Mucosa of descending colon (tissue), 3 donors: ENCODE results near the gene PIEZO2. TPM values are rescaled to one million over a fixed set of nuclear protein-coding genes. Genes with fewer than 3 reads are reported as not detected.

Source experiments
- ATAC-seq: fragments of 200-7000 bp; cut with Tn5 transposase; one replicate; pipeline ENCODE4 v1.9.1; 2020; ENCODE audit warnings: mild to moderate bottlenecking, moderate library complexity
- DNase-seq, 3 donors: peaks; one replicate each; pipeline ENCODE4 v3.0.0-alpha.2; 2020
- H3K36me3 ChIP-seq: fragments of 200-600 bp; one replicate; pipeline ENCODE4 v1.8.0; 2021; ENCODE audit warnings: low read depth, mild to moderate bottlenecking
- H3K4me1 ChIP-seq: fragments of 200-600 bp; one replicate; pipeline ENCODE4 v1.8.0; 2021; ENCODE audit warnings: low read depth, mild to moderate bottlenecking
- H3K4me3 ChIP-seq: fragments of 200-600 bp; one replicate; pipeline ENCODE4 v1.8.0; 2021; ENCODE audit warnings: mild to moderate bottlenecking
- H3K9me3 ChIP-seq: fragments of 200-600 bp; one replicate; pipeline ENCODE4 v1.8.0; 2021; ENCODE audit warnings: mild to moderate bottlenecking
- intact Hi-C, 2 donors: fragments of 100-400 bp; cut with DNase I in 1 of 2; cut with micrococcal nuclease in 1 of 2; formaldehyde crosslinking; loops; one replicate each; pipeline versions ENCODE4 v1.11.0 to v1.11.1; 2022; cut with DNase I, micrococcal nuclease
- total RNA-seq, 3 donors: library from RNA; stranded (reverse); fragmentation: NEBNext Ultra II Directional in 2 of 3; extraction: Animal tissue kit (Norgen Biotek cat#: 25700) in 2 of 3; gene quantifications; one replicate each; pipeline versions ENCODE4 v1.2.1 to v1.2.4, GENCODE V29; 2021 to 2023
- TF ChIP-seq, protein P1 (sequence below): fragments of 200-600 bp; IDR thresholded peaks from one replicate; pipeline ENCODE4 v1.8.0; 2022; ENCODE audit warnings: antibody characterized with exemption, mild to moderate bottlenecking
- donor health status: DM: no; HTN: no; CAD: no; lungs with moderate emphysema.
- donor health status: DM: no; HTN: no; CAD: no.
- donor health status: DM: no; HTN: yes; CAD: no.

Gene PIEZO2
- total RNA-seq, 3 donors from 2014 or later: 1.0 to 18.9 (median 1.4) TPM

GRCh38 chr18:10745219-10745618, 404.1 kb downstream of the PIEZO2 start:
- Histone ChIP-seq H3K9me3 (no peaks in the 10 kb centered on the region), H3K36me3 (no peaks in the 10 kb centered on the region), H3K4me3 (no peak overlapping the region), H3K4me1 (no peaks in the 10 kb centered on the region)
- no peak for ATAC-seq
- intact Hi-C loops: no loop called here
- TF ChIP-seq, protein P1, sequence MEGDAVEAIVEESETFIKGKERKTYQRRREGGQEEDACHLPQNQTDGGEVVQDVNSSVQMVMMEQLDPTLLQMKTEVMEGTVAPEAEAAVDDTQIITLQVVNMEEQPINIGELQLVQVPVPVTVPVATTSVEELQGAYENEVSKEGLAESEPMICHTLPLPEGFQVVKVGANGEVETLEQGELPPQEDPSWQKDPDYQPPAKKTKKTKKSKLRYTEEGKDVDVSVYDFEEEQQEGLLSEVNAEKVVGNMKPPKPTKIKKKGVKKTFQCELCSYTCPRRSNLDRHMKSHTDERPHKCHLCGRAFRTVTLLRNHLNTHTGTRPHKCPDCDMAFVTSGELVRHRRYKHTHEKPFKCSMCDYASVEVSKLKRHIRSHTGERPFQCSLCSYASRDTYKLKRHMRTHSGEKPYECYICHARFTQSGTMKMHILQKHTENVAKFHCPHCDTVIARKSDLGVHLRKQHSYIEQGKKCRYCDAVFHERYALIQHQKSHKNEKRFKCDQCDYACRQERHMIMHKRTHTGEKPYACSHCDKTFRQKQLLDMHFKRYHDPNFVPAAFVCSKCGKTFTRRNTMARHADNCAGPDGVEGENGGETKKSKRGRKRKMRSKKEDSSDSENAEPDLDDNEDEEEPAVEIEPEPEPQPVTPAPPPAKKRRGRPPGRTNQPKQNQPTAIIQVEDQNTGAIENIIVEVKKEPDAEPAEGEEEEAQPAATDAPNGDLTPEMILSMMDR: no peak
- DNase-seq: no peak

DNA sequence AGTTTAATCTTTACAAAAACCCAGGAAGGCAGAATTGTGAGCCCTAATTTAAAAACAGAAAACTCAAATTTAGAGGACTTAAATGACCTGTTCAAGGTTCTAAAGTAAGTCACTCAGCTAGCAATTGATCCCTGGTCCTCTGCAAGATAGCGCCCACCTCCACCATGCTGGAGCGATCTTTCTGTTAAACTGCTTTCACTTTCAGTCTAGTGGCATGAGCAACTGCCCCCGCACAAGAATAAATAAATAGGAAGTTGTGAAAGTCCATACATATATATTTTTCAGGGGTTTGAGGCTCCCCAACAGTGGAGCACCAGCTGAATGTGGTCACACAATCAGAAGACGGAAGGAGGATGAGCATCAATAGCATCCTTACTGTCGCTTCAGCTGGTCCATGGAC, 405.6 kb downstream of the PIEZO2 start:
- H3K9me3 ChIP-seq: no peaks in the 10 kb centered on the region
- DNase-seq (no peak), ATAC-seq (no peak)
- intact Hi-C loops: no loop called here
- no peaks in the 10 kb centered on the region for H3K4me1 ChIP-seq
- H3K36me3 ChIP-seq: no peaks in the 10 kb centered on the region
- no peak overlapping the region for H3K4me3 ChIP-seq
- TF ChIP-seq, protein P1: no peak

GRCh38 chr18:10739152-10739551, 410.2 kb downstream of the PIEZO2 start:
- DNase-seq (no peak), ATAC-seq (no peak)
- Histone ChIP-seq H3K4me1 (no peaks in the 10 kb centered on the region), H3K36me3 (no peaks in the 10 kb centered on the region), H3K4me3 (no peak overlapping the region), H3K9me3 (no peaks in the 10 kb centered on the region)
- intact Hi-C loops: no loop called here
- TF ChIP-seq, protein P1: no peak

GRCh38 chr18:10736984-10737383, 412.4 kb downstream of the PIEZO2 start:
- no peaks in the 10 kb centered on the region for H3K36me3 ChIP-seq
- H3K4me1 ChIP-seq: no peaks in the 10 kb centered on the region
- TF ChIP-seq, protein P1: no peak
- no peak overlapping the region for H3K4me3 ChIP-seq
- DNase-seq (no peak), ATAC-seq (no peak)
- intact Hi-C loops: no loop called here
- H3K9me3 ChIP-seq: no peaks in the 10 kb centered on the region

DNA sequence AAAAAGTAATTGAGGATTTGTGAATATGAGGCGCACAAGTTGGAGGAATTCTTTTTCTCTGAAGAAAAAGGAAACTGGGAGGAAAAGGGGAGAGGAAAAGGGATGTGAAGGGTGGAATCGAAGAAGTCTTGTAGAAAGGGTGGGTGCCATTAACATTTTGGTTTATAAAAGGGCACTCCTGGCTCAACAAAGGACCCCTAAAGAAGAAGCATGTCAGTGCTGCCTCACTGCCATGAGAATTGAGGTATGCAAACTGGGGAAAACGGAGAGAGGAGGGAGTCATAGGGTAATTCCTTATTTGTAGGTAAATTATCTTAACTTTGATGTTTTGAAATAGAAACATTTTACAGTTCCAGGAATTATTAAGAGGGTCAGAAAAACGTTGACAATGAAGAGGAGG, 416.4 kb downstream of the PIEZO2 start:
- Histone ChIP-seq H3K36me3 (no peaks in the 10 kb centered on the region), H3K4me1 (no peaks in the 10 kb centered on the region), H3K4me3 (no peak overlapping the region), H3K9me3 (no peaks in the 10 kb centered on the region)
- no peak for DNase-seq
- intact Hi-C loops: no loop called here
- no peak for ATAC-seq
- TF ChIP-seq, protein P1: no peak

GRCh38 chr18:10727477-10727876, 421.9 kb downstream of the PIEZO2 start:
- DNase-seq: no peak
- H3K4me3 ChIP-seq: no peak overlapping the region
- H3K4me1 ChIP-seq: no peaks in the 10 kb centered on the region
- ATAC-seq: no peak
- no peaks in the 10 kb centered on the region for H3K36me3 ChIP-seq
- H3K9me3 ChIP-seq: no peaks in the 10 kb centered on the region
- intact Hi-C loops: no loop called here
- TF ChIP-seq, protein P1: no peak
